HG03097 (cell line): ENCODE data around the gene UBE2C.
"Not testable (repeated sequence)": the region's sequence is repeated elsewhere in the genome, so short reads cannot be mapped to it uniquely, and the experiment has no call there.

Experiments
- ATAC-seq: cut with Tn5 transposase; IDR thresholded peaks from one replicate; pipeline ENCODE4 v1.9.1; 2021; ENCODE audit not compliant: unreplicated experiment, low FRiP score

UBE2C gene

GRCh38 chr20:45812157-45813005 is at the start of gene UBE2C:
Gene UBE2C (plus strand): TSS chr20:45812644. CDS start chr20:45812696, 52 bp downstream.
- ATAC-seq: peak; percentile 93

GRCh38 chr20:45764618-45765282 is 47.7 kb upstream of the UBE2C start:
- ATAC-seq: not testable (repeated sequence)

DNA sequence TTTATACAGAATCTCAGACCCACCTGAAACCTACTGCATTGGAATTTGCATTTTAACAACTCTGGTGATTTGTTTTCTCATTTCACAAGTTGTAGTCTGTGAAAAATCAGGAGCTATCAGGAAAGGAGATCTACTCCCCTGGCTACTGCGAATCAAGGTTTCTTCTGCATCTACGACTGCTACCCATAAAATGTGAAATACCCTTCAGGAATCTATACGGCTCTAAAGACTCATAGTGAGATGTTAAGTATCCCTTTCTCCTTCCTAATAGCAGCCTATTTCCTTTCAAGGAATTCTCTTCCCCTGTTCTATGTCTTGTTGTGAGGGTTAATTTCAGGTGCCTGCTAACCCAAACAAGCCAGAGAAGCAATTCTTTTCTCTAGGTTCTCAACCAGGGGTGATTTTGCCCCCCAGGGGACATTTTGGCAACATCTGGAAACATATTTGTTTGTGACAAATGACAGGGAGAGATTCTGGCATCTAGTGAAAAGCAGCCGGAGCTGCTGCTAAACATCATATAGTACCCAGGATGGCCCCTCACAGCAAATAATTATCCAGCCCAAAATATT is 47.1 kb upstream of the UBE2C start:
- ATAC-seq: no peak

- no peak for ATAC-seq
These were observed 46.5 kb upstream of the UBE2C start for GRCh38 chr20:45765980-45766379.

- ATAC-seq: no peak
These were observed 44.0 kb upstream of the UBE2C start for GRCh38 chr20:45768479-45768878.

- no peak for ATAC-seq
These were observed 41.2 kb upstream of the UBE2C start for GRCh38 chr20:45771182-45771759.

GRCh38 chr20:45772693-45773092 is 39.8 kb upstream of the UBE2C start:
- ATAC-seq: no peak

GRCh38 chr20:45774945-45775344 is 37.5 kb upstream of the UBE2C start:
- no peak for ATAC-seq

GRCh38 chr20:45775411-45775810 is 37.0 kb upstream of the UBE2C start:
- no peak for ATAC-seq

GRCh38 chr20:45776931-45777330 is 35.5 kb upstream of the UBE2C start:
- ATAC-seq: no peak

DNA sequence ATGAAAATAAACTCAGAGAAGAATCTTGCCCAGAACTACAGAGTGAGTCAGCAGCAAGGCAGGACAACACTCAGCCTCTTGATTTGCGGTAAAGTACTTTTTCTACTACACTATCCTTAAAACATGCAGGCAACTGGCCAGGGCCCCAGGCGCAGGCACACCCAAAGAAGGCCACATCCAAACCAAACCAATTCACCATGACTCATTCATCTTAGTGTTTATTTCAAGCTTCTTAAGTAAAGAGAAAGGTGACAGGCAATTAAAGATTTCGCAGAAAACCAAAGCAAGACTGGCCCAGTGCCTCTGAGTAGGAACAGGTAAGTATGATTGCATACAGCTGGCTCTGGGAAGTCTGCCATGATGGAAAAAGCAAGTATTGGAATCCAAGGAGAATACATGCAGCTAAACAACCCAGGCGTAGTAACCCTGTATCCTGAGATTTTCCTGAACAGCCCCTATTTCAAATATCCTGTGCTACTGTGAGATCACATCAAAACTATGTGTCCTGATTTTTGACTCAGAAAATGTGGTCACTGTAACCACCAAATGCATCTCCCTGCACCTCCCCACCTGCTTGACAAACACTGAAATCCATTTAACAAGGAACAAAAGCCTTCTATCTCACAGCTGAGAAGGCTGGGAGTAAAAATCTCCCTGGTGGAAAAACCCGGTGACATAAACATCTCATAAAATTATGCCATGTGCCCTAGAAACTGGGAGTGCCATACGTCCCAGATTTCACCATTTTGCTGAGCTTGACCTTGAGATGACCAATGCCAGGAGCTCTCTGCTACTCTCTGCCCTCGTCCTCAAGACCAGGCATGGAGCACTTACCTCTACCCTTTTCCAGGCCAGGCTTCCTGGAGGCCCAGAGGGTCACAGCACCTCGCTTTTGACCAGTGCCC is 33.2 kb upstream of the UBE2C start:
- ATAC-seq: no peak

DNA sequence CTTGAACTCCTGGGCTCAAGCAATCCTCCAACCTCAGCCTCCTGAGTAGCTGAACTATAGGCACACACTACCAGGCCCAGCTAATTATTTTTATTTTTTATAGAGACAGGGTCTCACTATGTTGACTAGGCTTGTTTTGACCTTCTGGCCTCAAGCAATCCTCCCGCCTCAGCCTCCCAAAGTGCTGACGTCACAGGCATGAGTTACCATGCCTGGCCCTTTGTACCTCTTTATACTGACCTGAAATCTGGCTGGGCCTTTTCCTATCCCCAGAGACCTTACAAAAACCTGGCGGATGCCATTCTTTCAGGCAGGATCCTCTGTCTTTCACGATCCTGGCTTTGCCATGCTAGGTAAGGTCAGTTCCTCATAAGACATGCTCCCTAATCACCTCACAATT is 32.3 kb upstream of the UBE2C start:
- no peak for ATAC-seq

- ATAC-seq: no peak
These were observed 31.0 kb upstream of the UBE2C start for GRCh38 chr20:45781391-45781931.

DNA sequence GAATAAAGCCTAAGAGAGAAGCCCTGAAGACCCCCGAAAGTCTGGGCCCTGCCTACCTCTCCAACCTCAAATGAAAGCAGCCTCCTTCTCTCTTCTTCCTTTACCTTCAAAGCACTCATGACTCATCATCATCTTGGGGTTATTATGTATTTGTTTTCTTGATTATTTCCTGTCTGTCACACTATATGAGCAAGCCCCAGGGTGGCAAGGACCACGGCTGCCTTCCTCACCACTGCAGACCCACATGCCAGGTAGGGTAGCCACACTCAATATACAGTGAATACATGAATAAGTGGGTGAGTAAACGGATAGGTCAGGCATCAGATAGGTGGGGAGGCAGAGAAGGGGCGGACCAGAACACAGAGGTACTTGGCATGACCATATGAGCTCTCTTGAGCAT is 29.6 kb upstream of the UBE2C start:
- ATAC-seq: no peak

GRCh38 chr20:45783656-45784294 is 28.7 kb upstream of the UBE2C start:
- ATAC-seq: no peak

DNA sequence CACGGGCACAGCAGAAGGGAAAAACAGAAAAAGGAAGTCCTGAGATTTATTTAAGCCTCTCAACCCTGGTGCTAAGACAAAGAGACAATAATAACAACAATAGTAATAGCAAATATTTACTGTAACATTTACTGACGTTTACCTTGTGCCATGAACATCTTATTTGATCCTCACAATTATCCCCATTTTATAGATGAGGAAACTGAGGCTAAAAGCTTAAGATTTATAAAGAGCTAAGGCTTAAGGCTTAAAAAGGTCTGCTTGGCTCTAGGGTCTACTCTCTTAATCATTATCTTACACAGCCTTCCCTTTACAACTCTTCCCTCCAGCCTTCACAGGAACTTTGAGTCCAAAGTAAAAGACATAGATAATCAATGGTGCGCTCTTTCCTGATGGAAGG is 24.1 kb upstream of the UBE2C start:
- no peak for ATAC-seq

DNA sequence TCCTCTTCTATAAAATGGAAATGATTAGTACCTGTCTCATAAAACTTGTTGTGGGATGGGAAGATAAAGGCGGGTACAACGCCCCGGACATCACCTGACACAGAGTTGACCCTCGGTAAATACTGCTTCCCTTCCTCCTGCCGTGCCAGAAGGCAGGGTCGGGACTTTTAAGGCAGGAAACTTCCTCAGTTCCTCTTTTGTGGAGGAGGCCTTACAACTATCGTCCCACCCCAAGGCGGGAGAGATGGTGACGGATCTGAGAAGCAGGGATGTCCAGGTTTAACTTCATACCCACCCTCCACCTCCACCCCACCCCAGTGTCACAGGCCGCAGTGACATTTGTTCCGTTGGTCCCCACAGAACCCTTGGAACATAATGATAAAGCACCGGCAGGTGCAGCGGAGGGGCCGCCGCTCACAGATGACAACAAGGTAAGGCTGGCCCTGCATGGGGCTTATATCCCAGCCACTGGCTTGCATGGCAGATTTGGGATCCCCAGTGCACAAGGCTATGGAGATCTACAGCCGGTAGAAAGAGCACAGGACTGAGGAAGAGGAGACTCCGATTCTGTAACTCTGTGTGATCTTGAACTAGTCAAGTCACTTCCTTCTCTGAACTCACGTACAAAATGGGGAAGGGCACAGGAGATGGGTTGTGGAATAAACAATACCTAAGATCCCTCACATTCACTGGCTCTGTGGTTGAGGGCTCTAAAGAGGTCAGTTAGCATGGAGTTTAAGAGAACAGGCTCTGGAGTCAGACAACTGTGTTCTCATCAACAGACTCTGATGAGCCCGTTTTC is 19.9 kb upstream of the UBE2C start:
- peak; percentile 9 for ATAC-seq

- ATAC-seq: no peak
These were observed 15.9 kb upstream of the UBE2C start for GRCh38 chr20:45796337-45797065.
